ENCODE data around the gene CFDP1. TPM values are rescaled to one million over a fixed set of nuclear protein-coding genes. Genes with fewer than 3 reads are reported as not detected.

The CFDP1 gene
- total and polyA plus RNA-seq, 2 experiments from 2014 or later: 103 to 114 TPM

DNA sequence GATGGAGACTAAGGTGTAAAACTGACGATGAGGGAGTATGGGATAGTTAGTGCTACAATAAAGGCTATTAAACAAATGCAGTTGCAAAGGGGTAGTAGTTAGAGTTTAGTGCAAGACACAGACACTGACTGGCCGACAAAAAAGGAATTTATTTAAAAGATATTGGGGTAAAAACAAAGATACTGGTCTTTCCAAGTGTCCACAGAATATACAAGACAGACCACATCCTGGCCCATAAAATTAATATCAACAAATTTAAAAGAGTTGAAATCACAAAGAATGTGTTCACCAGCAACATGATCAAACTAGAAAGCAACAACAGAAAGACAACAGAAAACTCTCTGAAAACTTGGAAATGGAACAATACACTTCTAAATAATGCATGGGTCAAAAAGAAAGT, 54.7 kb downstream of the CFDP1 start:
- Histone ChIP-seq H3K27me3 (no peaks in the 10 kb centered on the region), H3K27ac (no peak overlapping the region), H3K9me3 (ENCODE audit: low read depth) (no peaks in the 10 kb centered on the region), H3K4me1 (ENCODE audit: low read depth) (peaks cover 22% of the 10 kb centered on the region), H3K36me3 (no peaks in the 10 kb centered on the region), H3K4me3 (no peak overlapping the region)
- no peak for DNase-seq (ENCODE audit: low read depth in 1 of 2, low spot score in 1 of 2)
- TF ChIP-seq, protein P1, sequence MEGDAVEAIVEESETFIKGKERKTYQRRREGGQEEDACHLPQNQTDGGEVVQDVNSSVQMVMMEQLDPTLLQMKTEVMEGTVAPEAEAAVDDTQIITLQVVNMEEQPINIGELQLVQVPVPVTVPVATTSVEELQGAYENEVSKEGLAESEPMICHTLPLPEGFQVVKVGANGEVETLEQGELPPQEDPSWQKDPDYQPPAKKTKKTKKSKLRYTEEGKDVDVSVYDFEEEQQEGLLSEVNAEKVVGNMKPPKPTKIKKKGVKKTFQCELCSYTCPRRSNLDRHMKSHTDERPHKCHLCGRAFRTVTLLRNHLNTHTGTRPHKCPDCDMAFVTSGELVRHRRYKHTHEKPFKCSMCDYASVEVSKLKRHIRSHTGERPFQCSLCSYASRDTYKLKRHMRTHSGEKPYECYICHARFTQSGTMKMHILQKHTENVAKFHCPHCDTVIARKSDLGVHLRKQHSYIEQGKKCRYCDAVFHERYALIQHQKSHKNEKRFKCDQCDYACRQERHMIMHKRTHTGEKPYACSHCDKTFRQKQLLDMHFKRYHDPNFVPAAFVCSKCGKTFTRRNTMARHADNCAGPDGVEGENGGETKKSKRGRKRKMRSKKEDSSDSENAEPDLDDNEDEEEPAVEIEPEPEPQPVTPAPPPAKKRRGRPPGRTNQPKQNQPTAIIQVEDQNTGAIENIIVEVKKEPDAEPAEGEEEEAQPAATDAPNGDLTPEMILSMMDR (IDR thresholded peaks at IDR 0.05; ENCODE audit: low read depth, low read length): no peak

DNA sequence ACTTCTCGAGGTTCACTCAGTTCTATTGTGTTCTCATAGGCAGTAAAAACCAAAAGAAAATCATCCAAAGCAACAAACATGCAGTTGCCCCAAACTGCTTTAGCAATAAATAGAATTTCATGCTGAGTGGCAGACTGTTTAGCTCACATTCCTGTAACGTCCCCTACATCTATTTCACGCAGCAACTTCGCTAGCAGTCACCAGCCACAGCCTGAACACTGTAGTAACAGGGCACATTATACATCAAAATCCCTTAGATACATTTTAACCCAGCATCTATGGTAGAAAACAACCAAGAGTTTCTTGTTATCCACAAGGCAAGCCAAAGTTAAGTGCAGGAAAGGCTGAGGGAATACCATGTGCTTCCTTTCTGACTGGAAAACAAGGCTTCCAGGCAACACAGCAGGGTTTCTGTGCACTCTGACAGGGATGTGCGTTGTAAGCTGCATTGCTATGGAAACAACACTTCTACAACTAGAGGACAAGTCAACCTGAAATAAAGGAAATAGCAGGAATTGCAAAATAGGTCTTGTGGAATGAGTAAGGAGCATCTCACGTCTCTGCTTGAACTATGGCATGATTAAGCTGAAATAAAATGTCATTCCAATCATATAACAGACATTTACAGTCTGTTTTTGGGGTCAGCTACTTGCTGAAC, 55.4 kb downstream of the CFDP1 start:
- Histone ChIP-seq H3K9me3 (ENCODE audit: low read depth) (no peaks in the 10 kb centered on the region), H3K4me1 (ENCODE audit: low read depth) (peaks cover 22% of the 10 kb centered on the region), H3K4me3 (no peak overlapping the region), H3K27me3 (no peaks in the 10 kb centered on the region), H3K27ac (peak overlapping the region; percentile 36), H3K36me3 (no peaks in the 10 kb centered on the region)
- DNase-seq (ENCODE audit: low read depth in 1 of 2, low spot score in 1 of 2): peak in 1 of 2 donors; percentile 96
- TF ChIP-seq, protein P1 (IDR thresholded peaks at IDR 0.05; ENCODE audit: low read depth, low read length): no peak

DNA sequence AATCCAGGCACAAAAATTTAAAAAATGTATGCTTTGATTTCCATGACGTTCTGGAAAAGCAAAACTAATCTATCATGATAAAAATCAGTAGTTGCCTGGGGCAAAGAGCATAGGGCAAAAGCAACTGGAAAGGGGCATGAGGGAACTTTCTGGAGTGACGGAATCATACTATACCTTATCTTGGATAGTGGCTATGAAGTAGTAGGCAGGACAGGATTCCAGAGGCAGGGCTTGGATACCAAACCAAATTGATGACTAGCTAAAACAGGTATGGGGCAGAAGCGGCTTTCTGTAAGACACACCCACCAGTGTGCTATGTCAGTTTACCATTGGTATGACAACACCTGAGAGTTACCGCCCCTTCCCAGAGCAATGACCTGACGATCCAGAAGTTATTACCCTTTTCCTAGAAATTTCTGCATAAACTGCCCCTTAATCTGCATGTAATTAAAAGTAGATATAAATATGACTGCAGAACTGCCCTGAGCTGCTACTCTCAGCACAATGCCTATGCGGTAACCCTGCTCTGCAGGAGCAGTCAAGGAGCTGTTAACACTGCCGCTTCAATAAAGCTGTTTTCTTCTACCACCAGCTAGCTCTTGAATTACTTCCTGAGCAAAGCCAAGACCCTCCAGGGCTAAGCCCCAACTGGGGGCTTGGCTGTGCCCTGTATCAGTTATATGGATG, 56.7 kb downstream of the CFDP1 start:
- peaks cover 22% of the 10 kb centered on the region for H3K4me1 ChIP-seq (ENCODE audit: low read depth)
- H3K27me3 ChIP-seq: no peaks in the 10 kb centered on the region
- DNase-seq (ENCODE audit: low read depth in 1 of 2, low spot score in 1 of 2): no peak
- peak overlapping the region; percentile 22 for H3K27ac ChIP-seq
- H3K9me3 ChIP-seq (ENCODE audit: low read depth): no peaks in the 10 kb centered on the region
- no peak overlapping the region for H3K4me3 ChIP-seq
- TF ChIP-seq, protein P1 (IDR thresholded peaks at IDR 0.05; ENCODE audit: low read depth, low read length): no peak
- no peaks in the 10 kb centered on the region for H3K36me3 ChIP-seq

DNA sequence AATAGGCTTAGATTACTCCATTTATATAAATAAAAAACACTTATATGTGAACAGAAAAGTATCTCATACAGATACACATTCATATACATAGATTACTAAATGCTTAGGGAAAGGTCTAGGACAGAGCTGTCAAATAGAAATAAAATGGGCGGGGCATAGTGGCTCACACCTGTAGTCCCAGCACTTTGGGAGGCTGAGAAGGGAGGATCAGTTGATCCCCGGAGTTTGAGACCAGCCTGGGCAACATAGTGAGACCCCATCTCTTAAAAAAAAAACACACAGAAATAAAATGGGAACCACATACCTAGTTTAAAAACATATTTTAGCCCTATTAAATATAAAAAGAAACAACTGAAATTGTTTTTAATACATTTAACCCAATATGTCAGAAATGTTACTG, 58.9 kb downstream of the CFDP1 start:
- Histone ChIP-seq H3K4me3 (no peak overlapping the region), H3K27me3 (no peaks in the 10 kb centered on the region), H3K27ac (no peak overlapping the region), H3K36me3 (no peaks in the 10 kb centered on the region), H3K4me1 (ENCODE audit: low read depth) (peaks cover 22% of the 10 kb centered on the region), H3K9me3 (ENCODE audit: low read depth) (no peaks in the 10 kb centered on the region)
- no peak for DNase-seq (ENCODE audit: low read depth in 1 of 2, low spot score in 1 of 2)
- TF ChIP-seq, protein P1 (IDR thresholded peaks at IDR 0.05; ENCODE audit: low read depth, low read length): no peak

DNA sequence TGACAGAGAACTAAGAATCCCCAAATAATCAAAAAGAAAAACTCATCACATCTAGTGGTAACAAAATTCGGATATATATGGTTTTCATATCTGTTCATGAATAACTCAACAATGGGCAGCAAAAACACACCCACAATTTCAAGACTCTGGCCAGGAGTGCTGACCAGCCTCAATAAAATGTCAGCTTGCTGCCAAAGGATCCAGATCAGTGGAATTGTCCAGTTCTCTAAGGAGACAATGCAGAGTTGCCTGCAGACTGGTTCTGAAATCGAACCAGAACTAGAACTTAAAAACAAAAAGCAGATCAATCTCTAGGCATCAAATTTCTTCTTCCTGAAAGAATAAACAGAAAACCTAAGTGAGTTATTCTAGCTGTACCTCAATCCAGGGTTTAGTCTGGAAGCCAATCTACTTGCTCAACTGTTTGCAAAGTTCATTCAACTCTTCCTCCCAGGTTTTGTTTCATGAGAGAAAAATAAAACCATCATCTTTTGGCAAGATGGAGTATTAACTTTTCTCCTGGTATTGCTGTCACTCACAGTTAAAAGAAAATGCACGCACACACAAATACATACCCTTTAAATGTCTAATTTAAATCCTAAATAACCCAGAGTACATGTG, 61.0 kb downstream of the CFDP1 start:
- Histone ChIP-seq H3K27me3 (no peaks in the 10 kb centered on the region), H3K9me3 (ENCODE audit: low read depth) (no peaks in the 10 kb centered on the region), H3K27ac (peak overlapping the region; percentile 15), H3K4me1 (ENCODE audit: low read depth) (peaks cover 12% of the 10 kb centered on the region), H3K36me3 (no peaks in the 10 kb centered on the region), H3K4me3 (no peak overlapping the region)
- TF ChIP-seq, protein P1 (IDR thresholded peaks at IDR 0.05; ENCODE audit: low read depth, low read length): no peak
- peak in 1 of 2 donors; percentile 62 for DNase-seq (ENCODE audit: low read depth in 1 of 2, low spot score in 1 of 2)

Measured in cardiac muscle cell (in vitro differentiated cells and primary cell).